Urothelium cell line (cell line): ENCODE data around the gene SEMA3G.
A peak's percentile ranks its signal among the peaks of the same experiment; 100 is the strongest.

ENCODE experiments used
- DNase-seq: peaks from one replicate; pipeline ENCODE4 v3.0.0; 2011; ENCODE audit warnings: low spot score, mixed read lengths
- FAIRE-seq: peaks from 2 replicates; lab custom pipeline; 2011; peaks lifted over from hg19 to GRCh38; lab: Jason Lieb, UNC

Gene SEMA3G

GRCh38 chr3:52479877-52480575, 35.1 kb upstream of the SEMA3G start:
- FAIRE-seq (no peak), DNase-seq (no peak)

GRCh38 chr3:52479037-52479876, 34.4 kb upstream of the SEMA3G start:
- DNase-seq (no peak), FAIRE-seq (no peak)

- DNase-seq: no peak
- FAIRE-seq: no peak
These were observed 32.8 kb upstream of the SEMA3G start for GRCh38 chr3:52477796-52478095.

- no peak for DNase-seq
- no peak for FAIRE-seq
These were observed 32.3 kb upstream of the SEMA3G start for GRCh38 chr3:52477076-52477795.

GRCh38 chr3:52473026-52473425, 28.1 kb upstream of the SEMA3G start:
- DNase-seq (no peak), FAIRE-seq (no peak)

- no peak for FAIRE-seq
- DNase-seq: no peak
These were observed 27.5 kb upstream of the SEMA3G start for GRCh38 chr3:52472239-52473000.

GRCh38 chr3:52471371-52472238, 26.7 kb upstream of the SEMA3G start:
- FAIRE-seq (no peak), DNase-seq (no peak)

GRCh38 chr3:52470920-52471319, 26.0 kb upstream of the SEMA3G start:
- DNase-seq (no peak), FAIRE-seq (no peak)

- DNase-seq: no peak
- FAIRE-seq: no peak
These were observed 24.1 kb upstream of the SEMA3G start for GRCh38 chr3:52469001-52469400.

- FAIRE-seq (no peak), DNase-seq (no peak)
These were observed 23.4 kb upstream of the SEMA3G start for GRCh38 chr3:52468336-52468735.

- FAIRE-seq (no peak), DNase-seq (no peak)
These were observed 18.5 kb upstream of the SEMA3G start for GRCh38 chr3:52463416-52463815.

GRCh38 chr3:52461874-52462273, 17.0 kb upstream of the SEMA3G start:
- DNase-seq: no peak
- FAIRE-seq: no peak

- DNase-seq (no peak), FAIRE-seq (peak; percentile 27)
These were observed 14.1 kb upstream of the SEMA3G start for GRCh38 chr3:52458770-52459545.

GRCh38 chr3:52458031-52458760, 13.3 kb upstream of the SEMA3G start:
- DNase-seq: no peak
- no peak for FAIRE-seq

GRCh38 chr3:52456800-52457183, 11.9 kb upstream of the SEMA3G start:
- no peak for FAIRE-seq
- no peak for DNase-seq

GRCh38 chr3:52456169-52456799, 11.4 kb upstream of the SEMA3G start:
- DNase-seq: peak; percentile 40
- no peak for FAIRE-seq

- DNase-seq (peak; percentile 94), FAIRE-seq (peak; percentile 90)
These were observed 10.6 kb upstream of the SEMA3G start, which contains the start of gene NISCH for GRCh38 chr3:52455283-52456168. Gene NISCH (plus strand): TSS chr3:52455604. CDS start chr3:52455642, 38 bp downstream.
